T1000 (cell line): ENCODE measurements around the gene LMNB1.
"Not testable (repeated sequence)": the region's sequence is repeated elsewhere in the genome, so short reads cannot be mapped to it uniquely, and the experiment has no call there.

Source experiments
- DNase-seq: peaks from one replicate; lab custom pipeline; 2025; ENCODE audit warnings: mixed read lengths; lab: John Stamatoyannopoulos, UW

The LMNB1 gene

GRCh38 chr5:126826619-126827215, 49.8 kb downstream of the LMNB1 start:
- DNase-seq = no peak

GRCh38 chr5:126829098-126829497, 52.2 kb downstream of the LMNB1 start:
- DNase-seq = no peak

GRCh38 chr5:126830061-126830460, 53.1 kb downstream of the LMNB1 start:
- DNase-seq = no peak

- DNase-seq = no peak
Observed at GRCh38 chr5:126831156-126831555, 54.2 kb downstream of the LMNB1 start.

GRCh38 chr5:126836778-126837177, 59.8 kb downstream of the LMNB1 start:
- DNase-seq = no peak

- DNase-seq = no peak
Observed at GRCh38 chr5:126837242-126837641, 60.3 kb downstream of the LMNB1 start.

GRCh38 chr5:126837906-126838539, 61.1 kb downstream of the LMNB1 start:
- no peak for DNase-seq

GRCh38 chr5:126839407-126839806, 62.5 kb downstream of the LMNB1 start:
- DNase-seq = not testable (repeated sequence)

- DNase-seq = not testable (repeated sequence)
Observed at GRCh38 chr5:126843375-126843774, 66.4 kb downstream of the LMNB1 start.

- DNase-seq = not testable (repeated sequence)
Observed at GRCh38 chr5:126845470-126846070, 68.6 kb downstream of the LMNB1 start.

- DNase-seq = no peak
Observed at GRCh38 chr5:126846344-126846743, 69.4 kb downstream of the LMNB1 start.

GRCh38 chr5:126846744-126847455, 70.0 kb downstream of the LMNB1 start:
- no peak for DNase-seq

- no peak for DNase-seq
Observed at GRCh38 chr5:126847456-126847820, 70.5 kb downstream of the LMNB1 start.

GRCh38 chr5:126847826-126848251, 70.9 kb downstream of the LMNB1 start:
- DNase-seq = no peak

GRCh38 chr5:126848253-126848652, 71.3 kb downstream of the LMNB1 start:
- no peak for DNase-seq

- DNase-seq = no peak
Observed at GRCh38 chr5:126849101-126849678, 72.3 kb downstream of the LMNB1 start.

GRCh38 chr5:126851501-126852011, 74.6 kb downstream of the LMNB1 start:
- DNase-seq = no peak

- DNase-seq = no peak
Observed at GRCh38 chr5:126852091-126852571, 75.2 kb downstream of the LMNB1 start.

GRCh38 chr5:126852841-126853271, 75.9 kb downstream of the LMNB1 start:
- no peak for DNase-seq

- not testable (repeated sequence) for DNase-seq
Observed at GRCh38 chr5:126853541-126854307, 76.8 kb downstream of the LMNB1 start.

GRCh38 chr5:126854526-126855110, 77.7 kb downstream of the LMNB1 start:
- no peak for DNase-seq
